ENCODE results near the gene IGFBP7.

DNA sequence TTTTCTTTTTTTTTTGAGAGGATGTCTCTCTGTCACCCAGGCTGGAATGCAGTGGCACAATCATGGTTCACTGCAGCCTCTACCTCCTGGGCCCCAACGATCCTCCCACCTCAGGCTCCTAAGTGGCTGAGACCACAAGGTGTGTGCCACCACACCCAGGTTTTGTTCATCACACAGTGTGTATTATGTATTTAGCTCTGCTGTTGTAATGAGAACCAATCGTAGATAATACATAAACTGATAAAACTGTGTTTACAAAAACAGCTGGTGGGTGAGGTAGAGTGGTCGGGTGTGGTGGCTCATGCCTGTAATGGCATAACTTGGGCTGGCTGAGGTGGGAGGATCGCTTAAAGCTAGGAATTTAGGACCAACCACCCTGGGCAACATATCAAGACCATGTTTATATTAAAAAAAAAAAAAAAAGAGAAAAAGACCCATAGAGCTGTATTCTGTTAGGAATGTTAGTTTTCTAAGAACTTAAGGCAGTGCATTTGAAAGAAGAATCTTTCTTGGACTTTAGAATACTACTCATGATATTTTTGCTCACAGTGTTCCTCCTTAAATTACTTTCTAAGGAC is 96.6 kb downstream of the IGFBP7 start:
- TF ChIP-seq CTCF (conservative IDR thresholded peaks at IDR 0.05; ENCODE audit: low read length) = no peak
- no peak for TF ChIP-seq EZH2phosphoT487 (IDR thresholded peaks at IDR 0.05; ENCODE audit: borderline replicate concordance, low read depth, low read length)
